Islet of Langerhans (tissue), 1 donor: ENCODE results near the gene NLRX1.
"Not testable (repeated sequence)": the region's sequence is repeated elsewhere in the genome, so short reads cannot be mapped to it uniquely, and the experiment has no call there.

ENCODE experiments used
- FAIRE-seq: peaks from one replicate; lab custom pipeline; 2011; peaks lifted over from hg19 to GRCh38; lab: Jason Lieb, UNC

NLRX1 gene

DNA sequence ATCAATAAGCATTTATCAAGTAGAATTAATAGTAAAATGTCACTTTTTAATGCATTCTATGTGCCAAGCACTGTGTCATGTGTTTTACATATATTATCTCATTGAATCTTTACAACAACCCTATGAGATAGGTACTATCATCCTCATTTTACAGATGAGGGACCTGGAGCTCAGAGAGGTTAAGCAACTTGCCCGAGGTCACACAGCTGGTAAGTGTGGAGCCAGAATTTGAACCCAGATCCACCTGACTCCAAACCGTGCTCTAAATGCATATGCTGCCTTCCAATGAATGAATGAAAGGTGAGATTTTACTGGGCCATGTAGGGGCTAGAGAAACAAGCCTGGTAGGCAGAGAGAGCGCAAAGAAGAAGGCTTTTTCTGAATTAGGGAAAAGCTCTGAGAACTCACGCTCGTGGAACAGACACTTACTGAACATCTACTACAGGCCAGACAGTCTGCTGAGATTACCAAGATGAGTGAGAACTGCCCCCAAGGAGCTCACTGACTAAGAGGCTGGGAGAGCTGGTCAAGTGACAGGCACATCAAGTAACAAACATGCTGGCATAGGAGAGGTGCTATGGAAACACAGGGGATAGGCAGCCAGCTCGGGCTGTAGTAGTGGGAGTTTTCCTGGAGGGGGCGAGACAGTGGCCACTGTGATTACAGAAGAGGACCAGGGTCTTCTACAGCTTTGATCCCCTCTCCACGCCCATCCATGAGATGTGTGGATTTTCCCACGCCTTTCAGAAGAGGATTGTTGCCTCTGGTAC is 15.3 kb upstream of the NLRX1 start:
- no peak for FAIRE-seq

DNA sequence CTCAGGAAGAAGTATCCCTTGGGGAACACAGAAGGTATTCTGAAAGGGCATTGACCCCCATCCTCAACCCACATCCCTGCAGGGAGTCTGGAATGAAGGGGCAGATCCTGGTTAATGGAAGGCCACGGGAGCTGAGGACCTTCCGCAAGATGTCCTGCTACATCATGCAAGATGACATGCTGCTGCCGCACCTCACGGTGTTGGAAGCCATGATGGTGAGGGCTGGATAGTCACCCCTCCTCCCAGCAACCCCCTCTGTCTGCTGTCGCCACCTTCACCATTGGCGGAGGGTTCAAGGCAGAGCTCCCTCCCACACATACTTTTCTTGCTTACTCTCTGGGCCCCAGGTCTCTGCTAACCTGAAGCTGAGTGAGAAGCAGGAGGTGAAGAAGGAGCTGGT is 14.3 kb upstream of the NLRX1 start:
- no peak for FAIRE-seq

DNA sequence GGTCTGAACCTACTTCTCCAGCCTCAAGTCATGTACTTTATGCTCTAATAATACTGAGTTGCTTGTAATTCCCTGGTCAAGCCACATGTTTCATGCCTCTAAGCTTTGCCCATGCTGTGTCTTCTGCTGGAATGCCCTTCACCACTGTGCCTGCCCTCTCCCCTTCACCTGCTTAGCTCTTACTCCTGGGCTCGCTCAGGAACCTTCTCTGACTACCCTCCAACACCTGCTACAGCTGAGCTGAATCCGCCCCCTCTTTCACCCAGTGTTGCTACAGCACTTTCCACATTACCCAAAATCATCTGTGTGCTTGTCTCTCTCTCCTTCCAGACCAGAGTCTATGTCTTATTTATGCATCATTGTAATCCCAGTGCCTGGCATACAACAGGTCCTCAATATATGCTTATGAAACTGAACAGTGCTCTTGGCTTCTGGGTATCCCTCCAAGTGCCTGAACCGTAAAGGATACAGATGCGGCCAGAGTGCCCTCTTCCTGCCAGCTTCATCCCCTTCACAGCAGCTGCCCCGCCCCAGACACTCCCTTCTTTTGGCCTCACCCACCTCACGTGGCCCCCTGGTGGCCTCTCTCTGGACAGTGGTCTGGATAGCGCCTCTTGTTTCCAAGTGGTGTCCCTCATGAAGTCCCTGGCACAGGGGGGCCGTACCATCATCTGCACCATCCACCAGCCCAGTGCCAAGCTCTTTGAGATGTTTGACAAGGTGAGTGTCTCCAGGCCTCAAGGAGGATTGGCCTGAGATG is 12.6 kb upstream of the NLRX1 start:
- FAIRE-seq = no peak

DNA sequence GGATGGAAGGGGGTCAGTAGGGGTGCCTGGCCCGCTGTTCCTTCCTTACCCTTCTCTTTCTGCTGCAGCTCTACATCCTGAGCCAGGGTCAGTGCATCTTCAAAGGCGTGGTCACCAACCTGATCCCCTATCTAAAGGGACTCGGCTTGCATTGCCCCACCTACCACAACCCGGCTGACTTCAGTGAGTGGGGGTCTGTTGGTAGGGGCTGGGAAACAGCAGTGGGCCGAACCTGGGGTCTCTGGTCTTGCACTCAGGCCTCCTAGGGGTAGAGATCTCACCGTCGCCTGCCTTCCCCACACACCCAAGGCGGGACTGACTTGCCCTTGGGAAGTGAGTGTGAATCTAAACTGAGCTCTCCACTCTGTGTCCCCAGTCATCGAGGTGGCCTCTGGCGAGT is 12.0 kb upstream of the NLRX1 start:
- FAIRE-seq = no peak

DNA sequence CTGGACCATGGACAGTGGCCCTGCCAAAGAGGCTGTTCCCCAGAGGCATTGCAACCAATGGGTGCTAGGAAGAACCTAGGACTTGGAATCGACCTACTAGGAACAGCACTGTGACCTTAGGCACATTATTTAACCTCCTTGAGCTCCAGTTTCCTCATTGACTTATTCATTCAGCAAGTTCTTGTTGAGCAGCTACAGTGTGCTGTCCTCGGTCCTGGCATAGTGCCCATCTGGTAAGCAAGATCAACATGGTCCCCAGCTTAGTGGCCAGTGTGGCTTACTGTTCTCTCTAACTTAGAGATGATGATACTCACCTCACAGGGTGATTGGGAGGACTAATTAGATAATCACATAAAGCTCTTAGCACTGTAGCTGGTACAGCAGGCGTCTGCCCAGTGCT is 11.5 kb upstream of the NLRX1 start:
- FAIRE-seq = no peak

DNA sequence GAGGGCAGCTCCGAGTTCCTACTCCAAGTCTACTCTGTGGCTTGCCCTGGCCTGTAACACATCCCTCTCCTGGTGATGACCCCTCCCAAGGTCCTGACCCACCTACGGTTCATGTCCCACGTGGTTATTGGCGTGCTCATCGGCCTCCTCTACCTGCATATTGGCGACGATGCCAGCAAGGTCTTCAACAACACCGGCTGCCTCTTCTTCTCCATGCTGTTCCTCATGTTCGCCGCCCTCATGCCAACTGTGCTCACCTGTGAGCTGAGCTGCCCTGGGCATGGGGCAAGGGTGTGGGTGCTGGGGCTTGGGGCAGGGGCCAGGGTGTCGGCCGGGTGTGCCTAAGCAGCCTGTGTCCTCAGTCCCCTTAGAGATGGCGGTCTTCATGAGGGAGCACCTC is 10.1 kb upstream of the NLRX1 start:
- no peak for FAIRE-seq

DNA sequence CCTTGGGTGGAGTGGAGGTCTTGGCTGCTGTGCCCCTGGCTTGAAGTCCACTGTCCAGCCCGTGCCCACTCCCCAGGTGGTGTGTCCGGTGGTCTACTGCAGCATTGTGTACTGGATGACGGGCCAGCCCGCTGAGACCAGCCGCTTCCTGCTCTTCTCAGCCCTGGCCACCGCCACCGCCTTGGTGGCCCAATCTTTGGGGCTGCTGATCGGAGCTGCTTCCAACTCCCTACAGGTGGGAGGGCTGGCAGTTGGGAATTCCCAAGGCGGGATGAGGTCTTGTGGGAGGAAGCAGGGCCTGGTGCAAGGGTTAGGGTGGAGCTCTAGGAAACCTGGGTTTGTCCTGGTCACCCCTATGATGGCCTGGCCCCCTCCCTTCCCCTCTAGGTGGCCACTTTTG is 8.4 kb upstream of the NLRX1 start:
- FAIRE-seq = no peak

DNA sequence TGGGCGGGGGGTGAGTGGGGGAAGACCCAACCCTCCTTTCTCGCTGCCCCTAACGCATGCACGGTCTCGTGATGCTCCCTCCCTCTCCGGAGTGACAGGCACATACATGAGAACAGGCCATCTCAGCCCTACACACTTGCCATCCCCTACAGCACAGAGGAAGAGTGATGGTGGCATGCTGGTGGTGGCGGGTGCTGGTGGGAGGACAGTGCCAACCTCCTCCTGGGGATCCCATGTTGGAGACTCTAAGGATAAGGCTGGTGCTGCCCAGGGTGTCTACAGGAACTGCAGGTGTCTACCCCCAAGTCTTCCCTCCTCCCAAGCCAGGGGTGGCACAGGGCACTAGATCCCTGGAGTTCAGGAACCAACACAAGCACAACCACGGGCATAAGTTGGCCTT is 6.7 kb upstream of the NLRX1 start:
- FAIRE-seq = no peak

DNA sequence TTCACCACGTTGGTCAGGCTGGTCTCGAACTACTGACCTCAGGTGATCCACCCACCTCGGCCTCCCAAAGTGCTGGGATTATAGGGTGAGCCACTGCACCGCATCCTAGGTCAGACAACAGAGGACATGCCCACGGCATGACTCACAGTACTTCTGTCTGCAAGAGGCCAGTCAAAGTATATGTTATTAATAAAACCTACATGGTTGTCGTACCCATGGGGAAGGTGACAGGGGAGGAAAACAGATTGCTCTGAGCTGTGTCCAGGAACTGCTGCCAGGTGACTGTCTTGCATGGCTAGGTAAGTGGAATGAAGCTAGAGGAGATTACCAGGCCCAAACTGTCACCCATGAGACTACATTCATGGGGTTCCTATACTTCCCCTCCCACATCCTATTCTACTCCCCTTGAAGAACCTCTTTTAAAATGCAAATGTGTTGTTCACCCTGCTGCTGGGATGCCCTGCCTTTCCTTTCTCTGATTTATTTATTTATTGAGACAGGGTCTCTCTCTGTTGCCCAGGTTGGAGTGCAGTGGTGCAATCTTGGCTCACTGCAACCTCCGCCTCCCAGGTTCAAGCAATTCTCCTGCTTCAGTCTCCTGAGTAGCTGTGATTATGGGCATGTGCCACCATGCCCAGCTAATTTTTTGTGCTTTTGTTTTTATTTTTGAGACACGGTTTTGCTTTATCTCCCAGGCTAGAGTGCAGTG is 2.0 kb upstream of the NLRX1 start:
- FAIRE-seq = no peak

DNA sequence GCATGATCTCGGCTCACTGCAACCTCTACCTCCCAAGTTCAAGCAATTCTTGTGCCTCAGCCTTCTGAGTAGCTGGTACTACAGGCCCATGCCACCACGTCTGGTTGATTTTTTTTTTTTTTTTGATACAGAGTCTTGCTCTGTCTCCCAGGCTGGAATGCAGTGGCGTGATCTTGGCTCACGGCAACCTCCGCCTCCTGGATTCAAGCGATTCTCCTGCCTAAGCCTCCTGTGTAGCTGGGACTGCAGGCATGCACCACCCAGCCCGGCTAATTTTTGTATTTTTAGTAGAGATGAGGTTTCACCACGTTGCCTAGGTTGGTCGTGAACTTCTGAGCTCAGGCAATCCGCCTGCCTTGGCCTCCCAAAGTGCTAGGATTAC is 1.5 kb upstream of the NLRX1 start:
- FAIRE-seq = not testable (repeated sequence)

DNA sequence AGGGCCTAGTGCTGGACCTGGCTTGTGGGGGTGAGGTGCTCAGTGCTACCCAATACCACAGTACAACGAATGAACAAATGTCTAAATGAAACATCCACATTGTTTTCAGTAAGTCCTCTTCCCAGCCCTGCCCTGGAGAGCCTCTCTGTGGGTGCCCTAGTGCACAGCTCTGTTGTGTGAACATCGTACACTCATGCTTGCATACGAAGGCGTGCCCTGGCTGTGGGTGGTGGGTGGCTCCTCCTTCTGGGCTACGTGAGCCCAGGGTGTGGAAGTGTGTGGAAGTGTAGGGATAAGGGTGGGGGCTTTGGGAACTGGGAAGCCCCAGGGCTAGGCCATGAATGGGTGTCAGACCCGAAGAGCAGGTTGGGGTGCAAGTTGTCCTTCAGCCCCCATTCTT is 592 bp upstream of the NLRX1 start:
- FAIRE-seq = no peak

DNA sequence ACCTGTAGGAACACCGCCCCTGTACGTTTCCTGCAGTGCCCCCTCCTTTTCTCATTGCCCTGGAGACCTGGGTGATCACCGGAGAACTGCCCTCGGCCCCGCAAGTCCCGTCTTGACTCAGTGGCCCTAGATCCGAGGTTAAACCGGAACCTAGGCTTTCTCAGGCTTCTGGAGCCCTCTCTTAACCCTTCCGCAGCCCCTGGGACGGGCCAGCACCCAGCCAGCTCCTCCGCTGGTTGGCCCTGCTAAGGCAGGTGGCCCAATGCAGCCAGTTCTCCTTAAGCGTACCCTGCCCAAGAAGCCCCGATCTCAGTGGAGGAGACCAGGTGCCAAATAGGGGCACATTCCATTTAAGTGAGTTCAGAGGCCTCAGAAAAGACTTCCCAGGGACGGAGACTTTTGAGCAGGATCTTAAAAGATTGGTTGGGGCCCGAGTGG is 776 bp downstream of the NLRX1 start:
- FAIRE-seq = no peak

DNA sequence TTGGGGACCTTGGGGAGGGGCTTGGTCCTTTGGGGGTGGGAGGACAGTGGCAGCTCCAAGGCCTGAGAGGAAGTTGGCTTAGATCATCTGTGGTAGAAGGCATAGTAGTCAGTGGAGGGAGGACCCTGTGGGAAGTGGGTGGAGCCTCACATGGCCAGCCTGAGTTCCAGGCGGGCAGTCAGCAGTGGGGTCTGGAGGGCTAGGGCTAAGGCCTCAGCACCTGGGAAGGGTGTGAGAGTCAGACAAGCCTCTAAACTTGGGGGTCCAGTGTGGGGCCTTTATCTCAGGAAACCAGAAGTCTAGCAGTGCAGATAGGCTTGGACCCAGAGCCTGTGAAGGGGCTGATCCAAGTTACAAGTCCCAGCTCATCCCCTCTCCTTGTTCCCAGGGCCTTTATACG is 4.0 kb downstream of the NLRX1 start:
- no peak for FAIRE-seq

DNA sequence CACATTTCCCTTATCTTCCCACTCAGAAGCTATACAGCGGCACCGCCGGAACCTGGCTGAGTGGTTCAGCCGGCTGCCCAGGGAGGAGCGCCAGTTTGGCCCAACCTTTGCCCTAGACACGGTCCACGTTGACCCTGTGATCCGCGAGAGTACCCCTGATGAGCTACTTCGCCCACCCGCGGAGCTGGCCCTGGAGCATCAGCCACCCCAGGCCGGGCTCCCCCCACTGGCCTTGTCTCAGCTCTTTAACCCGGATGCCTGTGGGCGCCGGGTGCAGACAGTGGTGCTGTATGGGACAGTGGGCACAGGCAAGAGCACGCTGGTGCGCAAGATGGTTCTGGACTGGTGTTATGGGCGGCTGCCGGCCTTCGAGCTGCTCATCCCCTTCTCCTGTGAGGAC is 4.9 kb downstream of the NLRX1 start:
- FAIRE-seq = no peak

DNA sequence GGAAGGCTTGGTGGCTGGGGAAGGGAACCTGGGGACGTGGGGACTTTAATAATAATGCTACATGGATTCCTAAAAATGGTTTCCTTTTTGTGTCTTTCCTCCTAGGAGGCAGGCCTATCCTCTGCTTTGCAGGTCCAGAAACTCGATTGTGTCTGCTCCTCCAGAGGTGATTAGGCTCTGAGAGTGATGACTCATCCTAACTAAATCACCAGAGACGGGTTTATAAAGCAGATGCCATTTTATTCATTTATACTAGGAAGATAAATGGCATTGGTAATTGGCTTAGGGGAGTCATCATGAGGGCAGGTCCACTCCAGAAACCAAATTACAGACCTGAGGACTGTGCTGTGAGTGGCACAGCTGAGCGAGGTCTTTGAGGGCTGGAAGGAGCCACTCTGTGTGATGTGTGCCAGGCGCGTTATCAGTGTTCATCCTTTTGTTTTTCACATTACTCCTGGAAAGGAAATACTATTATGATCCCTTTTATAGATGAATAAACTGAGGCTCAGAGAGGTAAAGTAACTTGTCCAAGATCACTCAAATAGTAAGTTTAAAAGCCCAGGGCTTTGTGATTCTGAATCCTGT is 7.1 kb downstream of the NLRX1 start:
- FAIRE-seq = no peak

DNA sequence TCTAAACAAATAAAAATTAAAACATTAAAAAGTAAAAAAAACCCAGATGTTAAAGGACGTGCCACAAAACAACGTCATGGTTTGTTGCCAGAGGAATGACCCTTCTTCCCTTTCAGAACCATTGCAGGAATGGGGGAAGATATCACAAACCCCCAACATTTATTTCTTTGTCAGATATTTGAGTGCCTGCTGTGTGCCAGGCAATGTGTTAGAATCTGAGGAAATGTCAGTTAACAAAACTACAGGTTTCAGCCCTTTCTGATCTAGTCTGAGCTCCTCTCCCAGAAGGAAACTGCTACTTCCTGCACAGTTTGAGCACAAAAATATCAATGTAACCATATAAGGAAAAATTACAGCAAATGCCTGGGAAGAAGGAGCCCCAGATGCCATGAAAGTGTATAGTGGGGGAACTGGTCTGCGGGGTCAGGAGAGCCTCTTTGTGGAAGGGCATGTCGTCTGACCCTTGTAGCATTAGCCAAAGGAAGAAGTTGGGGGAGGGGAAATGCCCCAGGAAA is 9.7 kb downstream of the NLRX1 start:
- FAIRE-seq = no peak

DNA sequence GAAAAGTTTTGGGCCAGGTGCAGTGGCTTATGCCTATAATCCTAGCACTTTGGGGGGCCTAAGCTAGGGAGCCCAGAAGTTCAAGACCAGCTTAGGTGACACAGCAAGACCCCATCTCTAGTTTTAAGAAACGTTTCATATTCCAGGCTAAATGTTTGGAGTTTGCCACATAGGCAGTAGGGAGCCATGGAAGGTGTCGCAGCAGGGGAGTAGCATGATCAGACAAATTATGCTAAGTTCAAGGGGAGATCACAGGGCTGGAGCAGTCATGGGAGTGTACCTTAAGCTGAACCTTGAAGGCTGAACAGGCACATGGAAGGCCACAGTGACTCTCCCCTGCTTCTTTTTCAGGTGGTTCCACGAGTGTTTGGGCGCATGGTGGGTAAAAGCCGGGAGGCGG is 10.8 kb downstream of the NLRX1 start:
- no peak for FAIRE-seq

DNA sequence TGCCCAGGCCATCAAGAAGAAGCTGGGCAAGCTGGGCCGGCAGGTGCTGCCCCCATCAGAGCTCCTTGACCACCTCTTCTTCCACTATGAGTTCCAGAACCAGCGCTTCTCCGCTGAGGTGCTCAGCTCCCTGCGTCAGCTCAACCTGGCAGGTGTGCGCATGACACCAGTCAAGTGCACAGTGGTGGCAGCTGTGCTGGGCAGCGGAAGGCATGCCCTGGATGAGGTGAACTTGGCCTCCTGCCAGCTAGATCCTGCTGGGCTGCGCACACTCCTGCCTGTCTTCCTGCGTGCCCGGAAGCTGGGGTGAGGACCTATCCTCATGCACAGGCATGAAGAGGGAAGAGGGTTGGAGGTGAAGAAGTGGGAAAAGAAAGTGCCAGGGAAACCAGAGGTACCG is 11.5 kb downstream of the NLRX1 start:
- FAIRE-seq = no peak

DNA sequence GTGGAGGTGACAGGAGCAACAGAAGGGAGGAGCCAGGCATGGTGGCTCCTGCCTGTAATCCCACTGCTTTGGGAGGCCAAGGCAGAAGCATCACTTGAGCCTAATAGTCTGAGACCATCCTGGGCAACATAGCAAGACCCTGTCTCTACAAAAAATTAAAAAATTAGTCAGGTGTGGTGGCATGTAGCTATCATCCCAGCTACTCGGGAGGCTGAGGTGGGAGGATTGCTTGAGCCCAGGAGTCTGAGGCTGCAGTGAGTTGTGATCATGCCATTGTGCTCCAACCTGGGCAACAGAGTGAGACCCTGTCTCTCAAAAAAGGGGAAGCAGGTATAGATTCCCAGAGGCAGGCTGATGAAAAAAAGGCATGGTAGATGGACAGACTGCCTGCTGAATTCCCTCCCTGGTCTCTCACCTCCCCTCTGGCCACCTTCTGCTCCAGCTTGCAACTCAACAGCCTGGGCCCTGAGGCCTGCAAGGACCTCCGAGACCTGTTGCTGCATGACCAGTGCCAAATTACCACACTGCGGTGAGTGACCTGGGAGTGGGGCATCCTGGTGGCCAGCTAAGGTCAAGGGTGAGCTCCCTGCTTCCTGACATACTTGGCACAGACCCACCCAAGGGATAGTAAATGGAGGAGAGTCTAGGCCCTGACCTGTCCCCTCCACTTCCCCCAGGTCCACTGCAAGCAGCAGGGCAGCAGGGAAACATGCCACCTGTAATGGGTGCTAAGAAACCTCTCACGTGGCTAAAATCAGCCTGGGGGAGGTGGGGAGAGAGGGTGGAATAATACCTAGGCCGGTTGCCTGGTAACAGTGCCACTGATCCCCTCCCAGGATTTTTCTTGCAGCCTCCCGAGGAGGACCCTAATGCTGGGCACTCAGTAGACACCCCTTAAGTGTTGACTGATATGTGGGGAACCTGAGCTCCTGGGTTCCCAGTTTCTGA is 12.5 kb downstream of the NLRX1 start:
- no peak for FAIRE-seq

DNA sequence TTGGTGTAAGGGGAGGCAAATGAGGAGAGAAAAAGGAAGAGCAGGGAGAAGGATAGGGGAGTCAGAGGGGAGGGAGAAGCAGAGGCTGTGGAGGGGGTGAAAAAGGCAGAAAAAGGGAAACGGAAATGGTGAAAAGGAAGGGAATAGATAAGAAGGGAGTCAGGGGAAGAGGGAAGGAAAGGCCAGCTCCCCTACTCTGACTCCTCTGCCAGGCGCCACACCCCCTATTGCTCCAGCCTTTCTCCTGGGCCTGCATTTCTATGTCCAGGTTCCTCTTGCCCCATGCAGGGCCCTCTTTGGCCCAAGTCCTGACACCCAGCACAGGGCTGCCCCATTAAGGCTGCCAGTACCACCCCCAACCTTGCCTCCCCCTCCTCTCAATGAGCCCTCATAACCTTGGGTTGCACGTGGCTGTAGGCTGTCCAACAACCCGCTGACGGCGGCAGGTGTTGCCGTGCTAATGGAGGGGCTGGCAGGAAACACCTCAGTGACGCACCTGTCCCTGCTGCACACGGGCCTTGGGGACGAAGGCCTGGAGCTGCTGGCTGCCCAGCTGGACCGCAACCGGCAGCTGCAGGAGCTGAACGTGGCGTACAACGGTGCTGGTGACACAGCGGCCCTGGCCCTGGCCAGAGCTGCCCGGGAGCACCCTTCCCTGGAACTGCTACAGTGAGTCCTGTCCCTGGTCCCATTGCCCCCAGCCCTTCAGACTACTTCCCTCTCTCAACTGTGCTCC is 13.3 kb downstream of the NLRX1 start:
- FAIRE-seq = no peak

DNA sequence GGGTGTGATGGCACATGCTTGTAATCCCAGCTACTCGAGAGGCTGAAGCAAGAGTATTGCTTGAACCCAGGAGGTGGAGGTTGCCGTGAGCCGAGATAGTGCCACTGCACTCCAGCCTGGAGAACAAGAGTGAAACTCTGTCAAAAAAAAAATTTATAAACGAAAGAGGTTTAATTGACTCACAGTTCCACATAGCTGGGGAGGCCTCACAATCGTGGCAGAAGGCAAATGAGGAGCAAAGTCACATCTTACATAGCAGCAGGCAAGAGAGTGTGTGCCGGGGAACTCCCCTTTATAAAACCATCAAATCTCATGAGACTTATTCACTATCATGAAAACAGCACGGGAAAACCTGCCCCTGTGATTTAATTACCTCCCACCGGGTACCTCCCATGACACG is 15.9 kb downstream of the NLRX1 start:
- not testable (repeated sequence) for FAIRE-seq
